HG02798 (cell line): Measurements from ENCODE around the gene RNFT2.

Source experiments
- ATAC-seq: cut with Tn5 transposase; IDR thresholded peaks from one replicate; pipeline ENCODE4 v1.9.1; 2021; ENCODE audit warnings: mild to moderate bottlenecking; ENCODE audit not compliant: unreplicated experiment, poor library complexity

RNFT2 gene

DNA sequence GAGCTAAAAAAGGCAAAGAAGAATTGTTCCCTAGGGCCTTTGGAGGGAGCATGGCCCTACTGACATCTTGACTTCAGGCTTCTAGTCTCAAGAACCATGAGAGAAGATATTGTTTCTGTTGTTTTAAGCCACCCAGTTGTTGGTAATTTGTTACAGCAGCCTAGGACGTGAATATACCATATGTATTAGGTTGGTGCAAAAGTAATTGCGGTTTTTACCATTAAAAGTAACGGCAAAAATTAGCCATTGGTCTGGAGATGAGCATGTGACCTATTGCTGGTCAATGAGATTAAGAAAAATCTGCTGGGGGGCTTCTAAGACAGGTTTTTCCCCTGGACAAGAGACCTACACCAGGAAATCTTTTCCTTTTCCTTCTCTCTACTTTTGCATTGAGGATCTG lies 152.9 kb downstream of the RNFT2 start:
- ATAC-seq: no peak

DNA sequence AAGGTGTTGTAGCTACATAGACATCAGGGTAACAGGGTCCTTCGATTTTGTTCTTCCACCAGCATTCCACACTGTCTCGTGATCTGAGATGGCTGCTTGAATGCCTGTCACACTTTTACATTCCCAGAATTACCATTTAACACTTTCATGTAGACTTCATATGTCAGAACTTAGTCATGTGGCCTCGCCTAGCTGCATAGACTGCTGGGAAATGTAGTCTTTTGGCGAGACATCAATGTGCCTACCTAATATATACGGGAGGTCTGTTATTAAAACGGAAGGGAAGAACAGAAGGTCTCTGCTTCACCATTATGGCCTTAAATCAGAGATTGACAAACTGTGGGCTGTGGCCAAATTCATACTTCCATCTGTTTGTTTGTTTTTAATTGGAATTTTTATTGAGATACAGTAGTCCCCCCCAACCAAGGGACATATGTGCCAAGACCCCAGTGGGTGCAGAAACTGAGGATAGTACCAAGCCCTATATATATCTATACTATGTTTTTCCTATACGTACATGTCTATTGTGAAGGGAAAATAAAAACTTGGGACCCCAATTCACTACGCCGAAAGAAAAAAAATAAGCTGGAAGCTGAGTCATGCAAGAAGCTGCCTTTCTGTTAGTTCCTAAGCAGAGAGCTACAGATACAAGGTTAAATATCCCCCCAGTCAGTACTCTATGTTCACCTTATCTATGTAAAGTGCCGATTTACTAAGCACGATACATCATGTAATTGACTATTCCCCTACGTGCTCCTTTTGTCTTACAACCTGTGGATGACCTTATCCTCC lies 154.4 kb downstream of the RNFT2 start:
- no peak for ATAC-seq

DNA sequence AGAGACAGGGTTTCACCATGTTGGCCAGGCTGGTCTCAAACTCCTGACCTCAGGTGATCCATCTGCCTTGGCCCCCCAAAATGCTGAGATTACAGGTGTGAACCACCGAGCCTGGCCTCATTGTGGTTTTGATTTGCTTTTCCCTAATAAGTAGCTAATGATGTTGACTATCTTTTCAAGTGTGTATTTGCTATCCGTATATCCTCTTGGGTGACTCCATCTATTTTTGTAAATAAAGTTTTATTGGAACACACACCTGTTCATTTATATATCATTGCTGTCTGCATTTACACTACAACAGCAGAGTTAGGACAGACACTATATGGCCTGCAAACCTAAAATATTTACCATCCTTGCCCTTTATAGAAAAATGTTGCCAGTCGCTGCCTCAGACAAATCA lies 156.8 kb downstream of the RNFT2 start:
- ATAC-seq: no peak

DNA sequence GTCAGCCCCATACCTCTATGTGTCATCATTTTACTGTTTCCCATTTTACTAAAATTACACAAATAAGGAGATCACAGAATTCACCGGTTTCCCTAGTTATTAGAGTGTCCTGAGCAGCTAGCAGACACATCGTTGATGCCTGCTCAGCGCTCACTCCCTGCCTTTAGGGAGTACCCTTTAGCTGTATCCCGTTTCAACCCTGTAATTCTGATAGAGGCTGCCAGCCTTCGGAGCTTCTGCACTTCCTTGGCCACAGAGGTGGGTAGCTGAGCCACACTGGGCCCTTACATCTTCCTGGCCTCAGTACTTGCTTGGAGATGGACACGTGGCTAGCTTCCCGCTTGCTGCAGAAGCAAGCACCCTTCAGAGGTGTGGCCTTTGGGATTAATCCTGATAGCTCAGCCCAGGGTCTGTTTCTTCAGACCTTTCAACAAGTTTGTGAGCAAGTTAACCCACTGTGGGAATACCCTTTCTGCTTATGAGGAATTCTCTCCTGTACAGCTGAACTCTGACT lies 158.4 kb downstream of the RNFT2 start:
- ATAC-seq: no peak

DNA sequence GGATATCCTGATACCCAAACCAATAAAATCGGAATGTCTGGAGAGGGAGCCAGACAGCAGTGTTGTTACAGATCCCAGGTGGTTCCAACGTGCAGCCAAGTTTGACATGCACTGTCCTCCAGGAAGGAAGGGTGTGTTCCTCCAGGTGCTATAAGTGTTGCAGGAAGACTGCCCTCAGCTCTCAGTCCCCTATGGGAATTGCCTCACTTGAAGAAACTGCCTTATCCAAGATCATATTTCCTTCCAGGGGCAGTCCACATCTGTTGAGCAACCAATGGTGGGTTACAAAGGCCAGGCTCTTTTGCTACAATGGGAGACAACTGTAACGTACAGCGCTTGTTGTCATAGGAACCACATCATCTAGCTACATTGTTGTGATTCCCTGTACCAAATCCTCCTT lies 159.4 kb downstream of the RNFT2 start:
- no peak for ATAC-seq

DNA sequence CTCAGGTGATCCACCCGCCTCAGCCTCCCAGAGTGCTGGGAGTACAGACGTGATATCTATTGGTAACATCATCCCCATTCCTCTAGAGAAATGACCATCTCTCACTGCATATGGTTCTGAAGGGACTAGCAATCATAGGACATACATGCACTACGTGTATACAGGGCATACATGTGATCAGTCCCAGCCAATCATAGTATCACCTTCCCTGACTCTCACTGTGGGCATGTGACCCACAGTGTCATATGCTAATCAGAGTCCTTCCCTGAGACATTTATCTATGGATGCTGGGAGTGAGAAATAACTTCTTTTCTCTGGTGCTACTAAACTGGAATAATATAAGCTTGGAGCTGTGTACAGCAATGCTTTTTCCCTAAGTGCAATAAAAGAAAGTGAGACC lies 160.6 kb downstream of the RNFT2 start:
- ATAC-seq: no peak

DNA sequence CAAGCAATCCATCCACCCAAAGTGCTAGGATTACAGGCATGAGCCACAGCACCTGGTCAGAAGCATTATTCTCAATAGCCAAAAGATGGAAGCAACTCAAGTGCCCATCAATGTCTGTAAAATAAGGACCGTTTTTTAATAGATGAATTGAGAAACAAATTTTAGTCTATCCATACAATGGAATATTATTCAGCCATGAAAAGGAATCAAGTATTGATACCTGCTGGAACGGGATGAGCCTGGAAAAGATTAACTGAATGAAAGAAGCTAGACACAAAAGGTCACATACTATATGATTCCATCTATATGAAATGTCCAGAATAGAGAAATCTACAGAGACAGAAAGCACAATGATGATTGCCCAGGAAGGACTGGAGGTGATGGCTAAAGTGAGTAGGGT lies 163.5 kb downstream of the RNFT2 start:
- ATAC-seq: no peak
